HG03460 (cell line): ENCODE measurements around the gene FRMD4B.
"Not testable (repeated sequence)": the region's sequence is repeated elsewhere in the genome, so short reads cannot be mapped to it uniquely, and the experiment has no call there.

Experiments
- ATAC-seq: cut with Tn5 transposase; IDR thresholded peaks from one replicate; pipeline ENCODE4 v1.9.1; 2021; ENCODE audit not compliant: unreplicated experiment

Gene FRMD4B

DNA sequence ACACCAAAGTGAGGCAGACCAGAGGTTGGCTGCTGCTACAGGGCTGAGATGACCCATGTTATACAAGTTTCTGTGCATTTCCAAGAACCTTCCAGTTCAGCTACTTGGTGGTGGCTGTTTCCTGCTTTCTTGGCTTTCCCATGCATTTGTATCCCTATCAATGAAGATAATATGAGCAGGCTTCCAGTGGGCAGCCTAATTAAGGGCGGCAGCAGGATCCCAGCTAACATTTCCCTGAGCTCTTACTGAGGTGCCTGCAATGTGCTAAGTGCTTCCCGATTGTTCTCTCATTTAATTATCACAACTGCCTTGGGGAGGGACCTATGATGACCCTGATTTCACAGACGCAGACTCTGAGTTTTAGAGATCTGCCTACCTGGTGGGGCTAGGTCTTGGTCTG, 95.5 kb downstream of the FRMD4B start:
- ATAC-seq: no peak

DNA sequence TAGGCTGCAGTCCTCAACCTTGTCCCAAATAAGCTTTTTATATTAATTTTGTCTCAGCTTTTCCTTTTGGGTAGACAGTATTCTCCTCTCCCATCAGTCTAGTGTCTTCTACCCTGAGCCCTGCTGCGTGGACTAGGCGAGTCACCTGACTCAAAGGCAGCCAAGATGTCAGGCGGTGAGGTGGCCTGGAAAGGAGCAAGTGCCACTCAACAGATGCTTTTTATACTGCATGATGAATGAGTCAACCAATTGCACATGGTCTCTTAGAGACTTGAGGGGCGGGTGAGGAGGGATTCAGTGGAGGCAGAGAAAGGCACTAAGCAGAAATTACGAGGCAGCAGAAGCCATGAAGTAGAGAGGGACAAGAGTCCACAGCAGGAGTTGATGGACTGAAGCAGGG, 95.9 kb downstream of the FRMD4B start:
- no peak for ATAC-seq

DNA sequence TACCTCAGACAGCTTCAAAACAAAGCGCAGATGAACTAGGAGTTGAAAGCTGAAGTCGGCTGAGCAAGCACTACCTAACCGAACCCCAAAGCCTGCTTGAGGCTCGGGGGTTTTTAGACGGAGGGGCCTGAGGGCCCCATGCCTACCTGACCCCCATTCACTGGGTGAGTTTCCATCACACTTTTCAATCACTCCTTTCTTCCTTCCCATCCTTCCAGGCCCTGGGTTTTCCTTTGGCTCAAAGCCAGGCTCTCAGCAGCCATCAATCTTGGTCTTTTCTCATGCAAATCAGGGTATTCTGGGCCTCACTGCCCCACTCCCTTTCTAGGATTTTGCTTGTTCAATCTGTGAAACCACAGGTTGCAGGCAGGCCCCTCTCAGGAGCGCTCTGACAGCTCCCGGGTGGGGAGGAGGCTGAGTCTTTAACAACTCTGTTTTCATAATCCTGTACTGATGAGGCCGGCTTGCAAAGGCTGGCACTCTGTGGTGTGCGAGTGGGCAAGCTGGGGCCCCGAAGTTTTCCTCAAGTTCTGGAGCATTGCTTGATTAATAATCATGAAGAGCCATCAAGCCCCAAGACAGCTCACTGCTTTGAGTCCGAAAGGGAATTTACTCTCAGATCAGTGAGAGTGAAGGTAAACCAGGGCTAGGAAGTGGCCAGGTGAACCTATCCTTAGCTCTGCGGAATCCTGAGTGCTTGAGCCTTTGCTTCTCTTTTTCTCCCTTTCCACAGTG, 97.6 kb downstream of the FRMD4B start:
- ATAC-seq: no peak

DNA sequence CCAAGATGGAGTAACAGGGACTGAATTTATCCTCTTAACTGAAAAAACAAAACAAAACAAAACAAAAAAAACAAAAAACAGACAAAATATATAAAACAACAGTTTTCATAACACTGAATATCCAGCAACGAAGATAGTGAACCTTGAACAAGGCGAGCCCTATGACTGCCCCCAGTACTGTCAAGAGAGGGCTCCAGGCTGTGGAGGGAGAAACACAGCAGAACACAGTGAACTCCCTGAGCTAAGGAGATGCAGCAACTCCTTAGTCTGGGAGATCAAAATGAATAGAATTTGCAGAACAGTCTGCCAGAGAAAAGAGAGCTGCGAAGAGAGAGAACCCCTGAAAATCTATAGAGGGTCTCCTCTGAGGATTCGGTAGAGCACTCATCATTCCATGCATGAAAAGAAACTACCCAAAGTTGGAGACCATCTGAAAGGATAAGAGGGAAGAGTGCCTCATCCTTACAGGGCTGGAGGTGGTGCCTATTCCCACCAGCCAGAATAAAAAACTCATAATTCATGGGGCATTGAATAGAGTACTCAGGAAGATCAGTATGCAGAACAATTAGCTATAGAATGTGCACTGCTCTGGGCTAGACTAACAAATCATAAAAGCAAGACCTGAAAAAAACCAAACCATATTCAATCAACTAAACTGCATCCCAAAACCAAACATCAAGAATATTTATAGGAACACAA, 101.8 kb downstream of the FRMD4B start:
- ATAC-seq: no peak

DNA sequence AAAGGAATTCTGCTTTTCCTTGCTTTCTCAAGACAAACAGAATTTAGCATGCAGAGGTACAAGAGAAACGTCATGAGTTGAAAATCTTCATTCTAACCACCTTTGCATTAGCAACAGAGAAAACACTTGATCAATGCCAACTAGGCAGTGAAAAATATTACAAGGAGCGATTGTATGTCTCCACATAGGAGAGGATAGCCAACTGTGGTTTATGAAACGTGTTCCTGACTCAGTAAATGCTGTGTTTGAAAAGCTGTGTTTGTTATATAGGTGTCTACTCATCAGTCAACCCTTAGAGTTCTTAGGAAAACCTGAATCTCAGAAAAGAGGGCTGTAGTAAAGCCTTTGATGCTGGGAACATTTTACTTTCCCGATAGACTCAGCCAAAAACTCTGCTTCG, 102.4 kb downstream of the FRMD4B start:
- no peak for ATAC-seq

DNA sequence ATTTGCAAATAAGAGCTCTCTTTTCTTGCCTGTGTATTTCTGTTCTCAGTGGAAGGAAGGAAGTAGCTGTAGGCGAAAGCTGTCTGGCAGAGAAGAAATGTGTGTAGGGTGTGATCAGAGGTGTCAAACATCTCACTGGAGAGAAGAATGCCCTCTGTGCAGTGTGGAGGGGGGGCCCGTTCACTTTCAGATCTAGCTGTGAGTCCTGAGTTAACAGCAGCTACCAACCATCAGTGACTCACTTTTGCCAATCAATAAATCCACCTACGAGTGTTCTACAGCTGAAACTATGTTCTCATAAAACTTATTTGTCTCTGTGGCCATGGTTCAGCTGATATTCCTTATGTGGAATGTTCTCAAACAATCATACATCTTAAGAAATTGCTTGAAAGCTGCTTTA, 103.7 kb downstream of the FRMD4B start:
- no peak for ATAC-seq

DNA sequence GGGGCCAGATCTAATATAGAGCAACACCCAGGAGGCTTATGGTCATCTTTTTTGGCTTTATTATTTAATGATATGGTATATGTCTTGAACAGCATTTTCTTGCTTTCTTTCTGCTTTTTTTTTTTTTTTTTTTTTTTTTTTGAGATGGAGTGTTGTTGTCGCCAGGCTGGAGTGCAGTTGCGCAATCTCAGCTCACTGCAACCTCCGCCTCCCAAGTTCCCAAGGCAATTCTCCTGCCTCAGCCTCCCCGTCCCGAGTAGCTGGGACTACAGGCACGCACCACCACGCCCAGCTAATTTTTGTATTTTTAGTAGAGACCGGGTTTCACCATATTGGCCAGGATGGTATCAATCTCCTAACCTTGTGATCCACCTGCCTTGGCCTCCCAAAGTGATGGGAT, 108.5 kb downstream of the FRMD4B start:
- not testable (repeated sequence) for ATAC-seq

DNA sequence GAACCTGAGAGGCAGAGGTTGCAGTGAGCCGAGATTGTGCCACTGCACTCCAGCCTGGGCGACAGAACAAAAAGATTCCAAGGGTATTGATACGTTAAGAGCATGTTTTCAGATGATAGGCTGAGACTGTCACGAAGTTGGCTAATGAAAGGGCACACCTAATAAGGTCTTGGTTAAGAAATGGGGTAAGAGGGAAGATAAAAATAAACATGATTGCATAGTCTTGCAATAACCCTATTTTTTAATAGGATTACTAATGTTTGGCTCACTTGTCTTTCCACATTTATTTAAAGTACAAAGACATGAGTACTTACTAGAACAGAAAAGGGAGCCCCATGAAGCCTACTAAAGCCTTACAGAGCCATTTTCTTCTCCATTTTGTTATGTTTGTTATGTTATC, 109.0 kb downstream of the FRMD4B start:
- ATAC-seq: no peak

DNA sequence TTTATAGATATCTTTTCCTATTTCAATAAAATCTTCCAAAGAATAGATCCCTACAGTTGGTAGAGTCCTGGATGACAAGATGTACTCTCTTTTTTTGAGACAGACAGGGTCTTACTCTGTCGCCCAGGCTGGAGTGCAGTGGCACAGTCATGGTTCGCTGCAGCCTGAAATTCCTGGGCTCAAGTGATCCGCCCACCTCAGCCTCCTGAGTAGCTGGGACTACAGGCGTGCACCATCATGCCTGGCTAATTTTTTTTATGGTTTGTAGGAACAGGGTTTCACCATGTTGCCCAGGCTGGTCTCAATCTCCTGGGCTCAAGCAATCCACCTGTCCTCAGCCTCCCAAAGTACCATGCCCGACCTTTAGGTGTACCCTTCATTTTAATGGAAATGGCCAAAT, 109.7 kb downstream of the FRMD4B start:
- ATAC-seq: not testable (repeated sequence)

DNA sequence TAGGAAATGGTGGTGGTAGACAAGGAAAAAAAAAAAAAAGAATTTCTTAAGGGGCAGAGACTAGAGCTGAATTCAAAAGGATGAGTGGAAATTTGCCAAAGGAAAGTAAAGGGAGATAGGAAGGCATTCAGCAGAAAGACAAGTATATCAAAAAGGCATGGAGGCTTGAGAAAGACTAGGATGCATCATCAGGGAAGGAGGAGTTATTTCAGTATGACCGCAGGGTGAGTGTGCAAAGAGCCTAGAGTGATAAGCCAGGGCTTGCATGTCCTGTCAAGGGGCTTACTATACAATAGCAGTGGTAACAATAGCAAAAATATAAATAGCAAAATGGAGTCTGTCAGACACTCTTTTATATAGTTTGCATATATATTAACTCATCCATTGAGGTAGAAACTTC, 112.0 kb downstream of the FRMD4B start:
- ATAC-seq: no peak

DNA sequence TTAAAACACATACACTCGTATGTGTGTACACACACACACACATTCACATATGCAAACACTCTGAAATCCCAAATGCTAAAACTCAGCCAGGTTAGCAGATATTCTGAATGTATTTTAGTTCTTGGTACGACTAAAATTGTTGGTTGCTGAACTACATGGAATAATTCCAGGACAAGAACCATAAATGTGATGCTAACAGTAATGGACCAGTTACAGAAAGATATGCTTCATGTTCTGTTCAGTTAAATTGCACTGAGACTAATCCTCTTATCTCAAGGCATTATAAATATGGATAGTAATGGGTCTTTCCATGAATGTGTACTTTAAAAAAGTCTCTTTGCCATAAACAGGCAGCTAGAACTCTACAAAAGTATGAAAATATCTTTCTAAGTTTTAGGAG, 113.3 kb downstream of the FRMD4B start:
- ATAC-seq: no peak

DNA sequence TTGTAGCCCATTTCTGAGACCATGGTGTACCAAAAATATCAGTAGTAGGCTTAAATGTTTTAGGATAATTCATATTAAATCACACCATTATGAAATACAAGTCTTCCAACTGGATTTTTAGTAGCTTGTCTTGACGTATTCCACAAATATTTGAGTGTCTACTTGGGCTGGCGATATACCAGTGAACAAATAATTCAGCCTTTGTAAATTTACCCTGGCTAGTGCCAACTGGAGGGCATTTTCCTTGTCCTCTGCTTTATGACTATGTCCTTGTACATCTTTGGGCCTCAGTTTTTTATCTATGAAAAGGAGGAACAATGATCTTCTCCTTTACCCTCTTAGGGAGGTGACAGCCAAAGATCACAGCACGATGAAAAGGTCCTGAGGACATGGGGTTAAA, 114.8 kb downstream of the FRMD4B start:
- ATAC-seq: no peak

DNA sequence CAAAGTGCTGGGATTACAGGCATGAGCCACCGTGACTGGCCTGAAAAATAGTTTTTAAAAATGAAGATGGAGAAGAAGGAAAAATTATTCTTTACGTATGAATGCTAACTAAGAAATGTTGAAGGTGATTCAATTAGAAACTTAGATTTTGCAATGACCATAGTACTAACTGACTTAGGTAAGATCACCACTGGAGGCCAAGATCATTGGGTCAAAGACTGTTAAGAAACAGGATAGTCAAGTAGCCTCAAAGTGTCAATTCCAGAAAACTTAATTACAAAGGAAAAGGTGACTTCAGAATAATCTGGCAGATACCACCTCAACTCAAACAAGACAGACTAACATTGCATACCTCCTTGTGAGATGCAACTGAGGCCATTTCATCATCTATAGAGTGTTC, 119.3 kb downstream of the FRMD4B start:
- no peak for ATAC-seq

DNA sequence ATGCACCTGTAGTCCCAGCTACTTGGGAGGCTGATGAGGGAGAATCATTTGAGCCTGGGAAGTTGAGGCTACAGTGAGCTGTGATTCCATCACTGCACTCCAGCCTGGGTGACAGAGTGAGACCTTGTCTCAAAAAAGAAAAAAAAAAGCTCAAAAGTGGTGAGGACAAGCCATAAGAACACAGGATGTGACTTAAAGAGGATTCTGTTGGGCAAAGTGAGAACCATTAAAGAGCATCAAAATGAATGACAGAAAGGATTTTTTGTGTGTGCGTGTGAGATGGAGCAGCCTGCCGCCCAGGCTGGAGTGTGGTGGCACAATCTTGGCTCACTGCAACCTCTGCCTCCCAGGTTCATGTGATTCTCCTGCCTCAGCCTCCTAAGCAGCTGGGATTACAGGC, 119.8 kb downstream of the FRMD4B start:
- not testable (repeated sequence) for ATAC-seq

DNA sequence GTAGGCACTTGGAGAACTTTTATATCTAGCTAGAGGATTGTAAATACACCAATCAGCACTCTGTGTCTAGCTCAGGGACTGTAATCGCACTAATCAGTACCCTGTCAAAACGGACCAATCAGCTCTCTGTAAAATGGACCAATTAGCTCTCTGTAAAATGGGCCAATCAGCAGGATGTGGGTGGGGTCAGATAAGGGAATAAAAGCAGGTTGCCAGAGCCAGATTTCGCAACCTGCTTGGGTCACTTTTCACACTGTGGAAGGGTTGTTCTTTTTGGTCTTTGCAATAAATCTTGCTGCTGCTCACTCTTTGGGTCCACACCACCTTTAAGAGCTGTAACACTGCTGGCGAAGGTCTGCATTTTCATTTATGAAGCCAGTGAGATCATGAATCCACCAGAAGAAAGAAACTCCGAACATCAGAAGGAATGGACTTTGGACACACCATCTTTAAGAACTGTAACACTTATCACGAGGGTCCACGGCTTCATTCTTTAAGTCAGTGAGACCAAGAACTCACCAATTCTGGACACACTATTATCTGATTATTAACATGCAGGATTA, 125.0 kb downstream of the FRMD4B start:
- not testable (repeated sequence) for ATAC-seq

DNA sequence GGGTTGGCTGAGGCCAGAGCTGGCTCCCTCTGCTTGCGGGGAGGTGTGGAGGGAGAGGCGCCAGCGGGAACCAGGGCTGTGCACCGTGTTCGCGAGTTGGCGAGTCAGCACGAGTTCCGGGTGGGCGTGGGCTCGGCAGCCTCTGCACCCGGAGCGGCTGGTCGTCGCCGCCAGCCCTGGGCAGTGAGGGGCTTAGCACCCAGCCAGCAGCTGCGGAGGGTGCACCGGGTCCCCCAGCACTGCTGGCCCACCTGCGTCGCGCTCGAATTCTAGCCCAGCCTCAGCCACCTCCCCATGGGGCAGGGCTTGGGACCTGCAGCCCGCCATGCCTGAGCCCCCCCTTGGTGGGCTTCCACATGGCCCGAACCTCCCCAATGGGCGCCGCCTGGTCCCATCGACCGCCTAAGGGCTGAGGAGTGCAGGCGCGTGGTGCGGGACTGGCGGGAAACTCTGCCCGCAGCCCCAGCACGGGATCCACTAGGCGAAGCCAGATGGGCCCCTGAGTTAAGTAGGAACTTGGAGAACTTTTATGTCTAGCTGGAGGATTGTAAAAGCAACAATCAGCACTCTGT, 125.6 kb downstream of the FRMD4B start:
- ATAC-seq: no peak

DNA sequence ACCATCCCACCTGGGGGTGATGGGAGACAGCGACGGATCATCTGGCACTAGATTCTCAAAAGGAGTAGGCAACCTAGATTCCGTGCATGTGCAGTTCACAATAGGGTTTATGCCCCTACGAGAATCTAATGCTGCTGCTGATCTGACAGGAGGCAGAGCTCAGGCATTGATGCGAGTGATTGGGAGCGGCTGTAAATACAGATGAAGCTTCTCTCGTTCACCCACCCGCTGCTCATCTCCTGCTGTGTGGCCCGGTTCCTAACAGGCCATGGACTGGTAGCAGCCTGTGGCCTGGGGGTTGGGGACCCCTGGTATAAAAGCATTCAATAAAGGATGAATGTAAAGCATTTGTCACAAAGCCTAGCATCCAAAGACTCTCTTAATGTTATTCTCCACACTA, 126.8 kb downstream of the FRMD4B start:
- no peak for ATAC-seq

DNA sequence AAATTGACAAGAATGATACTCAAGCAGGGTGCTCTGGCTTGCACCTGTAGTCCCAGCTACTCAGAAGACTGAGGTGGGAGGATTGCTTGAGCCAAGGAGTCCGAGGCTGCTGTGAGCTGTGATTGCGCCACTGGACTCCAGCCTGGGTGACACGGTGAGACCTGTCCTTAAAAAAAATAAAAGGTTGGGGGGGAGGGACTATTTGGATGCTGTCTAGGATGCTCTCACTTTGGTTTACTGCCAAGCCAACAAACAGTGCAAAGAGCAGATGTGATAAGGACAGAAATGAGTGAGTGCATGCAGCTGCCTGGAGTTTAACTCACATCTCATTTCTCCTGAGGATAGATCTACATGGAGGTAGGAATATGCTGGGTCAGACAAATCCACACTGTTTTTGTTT, 130.0 kb downstream of the FRMD4B start:
- ATAC-seq: no peak

DNA sequence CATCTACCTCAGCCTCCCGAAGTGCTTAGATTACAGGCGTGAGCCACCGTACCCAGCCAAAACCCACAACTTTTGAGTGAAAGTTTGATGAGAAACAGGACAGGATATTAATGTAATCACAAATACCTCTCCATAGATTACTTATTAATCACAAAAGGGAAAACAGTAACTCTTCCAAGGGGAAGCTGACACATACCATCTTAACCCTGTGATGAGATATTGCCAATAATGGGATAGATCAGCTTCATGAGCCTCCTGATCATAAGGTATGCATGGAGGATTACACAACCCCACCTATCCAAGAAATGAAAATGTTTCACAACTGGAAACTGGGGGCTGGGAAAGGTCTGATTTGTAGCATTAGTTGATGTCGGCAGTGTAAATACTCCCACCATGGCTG, 131.5 kb downstream of the FRMD4B start:
- ATAC-seq: no peak

DNA sequence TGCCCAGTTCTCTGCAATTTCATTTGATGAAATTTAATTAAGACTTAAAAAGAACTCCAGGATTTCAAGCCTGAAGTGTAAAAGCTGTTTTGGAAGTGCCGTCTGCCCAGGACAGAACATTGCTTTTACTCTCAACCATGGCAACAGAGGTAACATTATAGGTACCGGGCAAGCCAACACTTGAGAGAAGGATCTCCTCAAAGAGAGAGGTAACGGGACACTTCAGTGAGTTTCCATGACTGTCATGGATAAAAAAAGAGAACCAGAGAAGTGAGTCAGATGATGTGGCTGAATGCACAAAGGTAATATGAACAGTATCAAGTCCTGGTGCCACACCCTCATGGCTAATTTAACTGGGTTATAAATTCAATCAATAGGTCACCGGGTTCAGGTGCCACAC, 133.3 kb downstream of the FRMD4B start:
- no peak for ATAC-seq

DNA sequence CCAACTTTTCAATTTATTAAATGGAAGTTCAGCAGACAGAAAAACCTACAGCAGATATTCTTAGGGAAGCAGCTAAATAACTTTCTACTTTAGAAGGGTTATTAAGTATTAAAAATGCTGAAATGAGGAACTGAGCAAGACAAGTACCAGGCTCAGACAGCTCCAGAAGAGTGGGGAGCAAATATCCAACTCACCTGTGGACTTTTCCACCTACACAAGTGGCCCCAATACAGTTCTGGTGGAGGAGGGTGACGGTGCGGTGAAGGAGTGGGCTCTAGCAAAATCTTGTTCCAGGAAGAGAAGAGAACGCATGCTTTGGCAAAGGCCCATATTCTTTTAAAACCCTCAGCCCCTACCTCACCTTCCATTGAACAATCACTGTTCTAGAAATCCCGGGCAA, 133.7 kb downstream of the FRMD4B start:
- no peak for ATAC-seq
